Peyer's patch (tissue), 4 donors: Measurements from ENCODE around the gene AIPL1. TPM values are rescaled to one million over a fixed set of nuclear protein-coding genes. Genes with fewer than 3 reads are reported as not detected.

Experiments used
- DNase-seq, 3 donors: peaks; one replicate each; pipeline ENCODE4 v3.0.0-alpha.2; 2017 to 2019
- H3K27ac ChIP-seq, 4 donors: fragments of 200-600 bp; sonication (generic); one replicate each; pipeline ENCODE4 v1.5.1; 2016 to 2019
- H3K27me3 ChIP-seq, 2 donors: fragments of 200-600 bp; sonication (generic); one replicate each; pipeline ENCODE4 v1.5.1; 2019
- H3K36me3 ChIP-seq, 3 donors: fragments of 200-600 bp; sonication (generic); one replicate each; pipeline ENCODE4 v1.5.1; 2016 to 2019
- H3K4me1 ChIP-seq, 4 donors: fragments of 200-600 bp; sonication (generic); one replicate each; pipeline ENCODE4 v1.5.1; 2016 to 2019
- H3K4me3 ChIP-seq, 4 donors: fragments of 200-600 bp; sonication (generic); 1 replicate in 3 of 4; 2 replicates in 1 of 4; pipeline ENCODE4 v1.5.1; 2016 to 2019; ENCODE audit warnings: mild to moderate bottlenecking in 1 of 4
- H3K9me3 ChIP-seq, 4 donors: fragments of 200-600 bp; sonication (generic); one replicate each; pipeline ENCODE4 v1.5.1; 2016 to 2019; ENCODE audit warnings: mild to moderate bottlenecking in 1 of 4
- CTCF ChIP-seq, 6 experiments: fragments of 450-650 bp in 4 of 6; fragments of 200-600 bp in 2 of 6; sonication (generic) in 1 of 6; IDR thresholded peaks; one replicate each; pipeline ENCODE4 v1.5.1; 2017 to 2019; ENCODE audit warnings: antibody characterized with exemption in 6 of 6, mild to moderate bottlenecking in 3 of 6, moderate library complexity in 1 of 6
- POLR2A ChIP-seq, 2 donors: fragments of 450-650 bp; IDR thresholded peaks; one replicate each; pipeline ENCODE4 v1.5.1; 2017; ENCODE audit warnings: antibody characterized with exemption in 2 of 2, mild to moderate bottlenecking in 2 of 2, moderate library complexity in 2 of 2
- total RNA-seq, 4 donors: library from RNA; depleted of rRNA; stranded (reverse); fragments of >200 nt; gene quantifications; one replicate each; pipeline ENCODE4 v1.1.0, GENCODE V29; 2016

AIPL1 gene
- total RNA-seq, 4 donors from 2014 or later = not detected

- TF ChIP-seq CTCF (IDR thresholded peaks at IDR 0.05) = no peak
- TF ChIP-seq POLR2A (IDR thresholded peaks at IDR 0.05) = no peak
- DNase-seq = no peak
- H3K9me3 ChIP-seq = no peaks in the 10 kb centered on the region
- no peaks in the 10 kb centered on the region for H3K4me1 ChIP-seq
- H3K4me3 ChIP-seq = no peak overlapping the region
- H3K36me3 ChIP-seq = no peaks in the 10 kb centered on the region
- H3K27ac ChIP-seq = no peak overlapping the region
- H3K27me3 ChIP-seq = no peaks in the 10 kb centered on the region
Observed at GRCh38 chr17:6376931-6377361, 58.0 kb downstream of the AIPL1 start.

- no peak for DNase-seq
- H3K9me3 ChIP-seq = no peaks in the 10 kb centered on the region
- H3K4me1 ChIP-seq = no peaks in the 10 kb centered on the region
- H3K36me3 ChIP-seq = no peaks in the 10 kb centered on the region
- no peaks in the 10 kb centered on the region for H3K27me3 ChIP-seq
- H3K27ac ChIP-seq = no peak overlapping the region
- H3K4me3 ChIP-seq = no peak overlapping the region
- TF ChIP-seq POLR2A (IDR thresholded peaks at IDR 0.05) = no peak
- no peak for TF ChIP-seq CTCF (IDR thresholded peaks at IDR 0.05)
Observed at GRCh38 chr17:6374761-6375312, 60.1 kb downstream of the AIPL1 start.

- H3K4me1 ChIP-seq = no peaks in the 10 kb centered on the region
- no peak overlapping the region for H3K4me3 ChIP-seq
- TF ChIP-seq CTCF (IDR thresholded peaks at IDR 0.05) (no peak), POLR2A (IDR thresholded peaks at IDR 0.05) (no peak)
- H3K36me3 ChIP-seq = no peaks in the 10 kb centered on the region
- H3K27me3 ChIP-seq = no peaks in the 10 kb centered on the region
- no peak overlapping the region for H3K27ac ChIP-seq
- no peaks in the 10 kb centered on the region for H3K9me3 ChIP-seq
- no peak for DNase-seq
Observed at GRCh38 chr17:6374271-6374691, 60.6 kb downstream of the AIPL1 start.

Other genes starting within 250 kb of the AIPL1 start
- 1 to 10 TPM in 3 of 4 donors, under 1 TPM in 1; 0.67 to 9.8 (median 7.2) TPM for gene PIMREG, start 9.3 kb upstream of the AIPL1 start, total RNA-seq
- 1 to 10 TPM; 2.1 to 5.4 (median 4.0) TPM for gene PITPNM3, start 121.4 kb upstream of the AIPL1 start, total RNA-seq
- gene KIAA0753, start 205.6 kb upstream of the AIPL1 start, total RNA-seq = 10 to 100 TPM; 14.7 to 36.3 (median 23.3) TPM
- gene TXNDC17, start 205.9 kb upstream of the AIPL1 start, total RNA-seq = 100 to 1,000 TPM in 3 of 4 donors, 10 to 100 TPM in 1; 73.9 to 192 (median 149) TPM
- 1 to 10 TPM; 2.0 to 4.9 (median 3.1) TPM for gene MED31, start 216.5 kb upstream of the AIPL1 start, total RNA-seq
- gene C17orf100, start 216.6 kb upstream of the AIPL1 start, total RNA-seq = 10 to 100 TPM in 1 of 4 donors, 1 to 10 TPM in 3; 2.3 to 16.5 (median 3.1) TPM